Sigmoid colon (tissue), 4 donors: Measurements from ENCODE around the gene TSPAN3.

ENCODE experiments used
- CTCF ChIP-seq, 4 experiments: fragments of 450-650 bp in 3 of 4; fragments of 200-600 bp in 1 of 4; IDR thresholded peaks; one replicate each; pipeline ENCODE4 v1.5.1; 2016 to 2019; ENCODE audit warnings: antibody characterized with exemption in 4 of 4, mild to moderate bottlenecking in 3 of 4, moderate library complexity in 2 of 4
- POLR2A ChIP-seq, 2 donors: fragments of 450-650 bp; IDR thresholded peaks; one replicate each; pipeline ENCODE4 v1.6.1; 2016; ENCODE audit warnings: antibody characterized with exemption in 2 of 2, mild to moderate bottlenecking in 2 of 2, moderate library complexity in 2 of 2
- POLR2AphosphoS5 ChIP-seq, 4 donors: sonication (generic); formaldehyde crosslinking; IDR thresholded peaks; one replicate each; pipeline ENCODE4 v1.6.1; 2017; ENCODE audit warnings: antibody characterized with exemption in 4 of 4

GRCh38 chr15:77039848-77040247, 31.1 kb downstream of the TSPAN3 start:
- no peak for TF ChIP-seq CTCF (IDR thresholded peaks at IDR 0.05)
- TF ChIP-seq POLR2AphosphoS5 (IDR thresholded peaks at IDR 0.05) = no peak
- no peak for TF ChIP-seq POLR2A (IDR thresholded peaks at IDR 0.05)
